ENCODE data around the gene TRAPPC4.
"Not testable (repeated sequence)": the region's sequence is repeated elsewhere in the genome, so short reads cannot be mapped to it uniquely, and the experiment has no call there.

TRAPPC4 gene

GRCh38 chr11:119018074-119018938, at the start of gene TRAPPC4, which contains the start of gene RPS25:
Gene TRAPPC4 (plus strand): TSS chr11:119018766. CDS start chr11:119018796, 30 bp downstream.
Gene RPS25 (minus strand): TSS chr11:119018343. CDS start chr11:119018284, 59 bp downstream.
- DNase-seq (ENCODE audit: low read depth): peak; percentile 91

GRCh38 chr11:118969508-118969907, 49.1 kb upstream of the TRAPPC4 start:
- DNase-seq (ENCODE audit: low read depth): not testable (repeated sequence)

GRCh38 chr11:118971646-118972045, 46.9 kb upstream of the TRAPPC4 start, which contains the start of gene FOXR1:
Gene FOXR1 (plus strand): TSS chr11:118971761. CDS start chr11:118971932, 171 bp downstream.
- DNase-seq (ENCODE audit: low read depth): no peak

GRCh38 chr11:118973985-118974384, 44.6 kb upstream of the TRAPPC4 start:
- no peak for DNase-seq (ENCODE audit: low read depth)

- no peak for DNase-seq (ENCODE audit: low read depth)
Observed at GRCh38 chr11:118975771-118976709, 42.5 kb upstream of the TRAPPC4 start.

- no peak for DNase-seq (ENCODE audit: low read depth)
Observed at GRCh38 chr11:118979434-118979833, 39.1 kb upstream of the TRAPPC4 start.

GRCh38 chr11:118980191-118980881, 38.2 kb upstream of the TRAPPC4 start:
- no peak for DNase-seq (ENCODE audit: low read depth)

- not testable (repeated sequence) for DNase-seq (ENCODE audit: low read depth)
Observed at GRCh38 chr11:118984337-118984736, 34.2 kb upstream of the TRAPPC4 start.

- no peak for DNase-seq (ENCODE audit: low read depth)
Observed at GRCh38 chr11:118984825-118985224, 33.7 kb upstream of the TRAPPC4 start.

- no peak for DNase-seq (ENCODE audit: low read depth)
Observed at GRCh38 chr11:118988280-118988679, 30.3 kb upstream of the TRAPPC4 start.

GRCh38 chr11:118991486-118992038, 27.0 kb upstream of the TRAPPC4 start:
- not testable (repeated sequence) for DNase-seq (ENCODE audit: low read depth)

GRCh38 chr11:118996926-118997626, 21.5 kb upstream of the TRAPPC4 start:
- DNase-seq (ENCODE audit: low read depth): no peak

GRCh38 chr11:118997627-118998387, 20.8 kb upstream of the TRAPPC4 start, which contains the start of gene CENATAC:
Gene CENATAC (plus strand): TSS chr11:118998138. CDS start chr11:118998198, 60 bp downstream.
- DNase-seq (ENCODE audit: low read depth): peak; percentile 94

GRCh38 chr11:118998388-118998717, 20.2 kb upstream of the TRAPPC4 start:
- DNase-seq (ENCODE audit: low read depth): no peak

- no peak for DNase-seq (ENCODE audit: low read depth)
Observed at GRCh38 chr11:118998822-118999221, 19.7 kb upstream of the TRAPPC4 start.

GRCh38 chr11:119000906-119001305, 17.7 kb upstream of the TRAPPC4 start:
- no peak for DNase-seq (ENCODE audit: low read depth)

- DNase-seq (ENCODE audit: low read depth): no peak
Observed at GRCh38 chr11:119006656-119007055, 11.9 kb upstream of the TRAPPC4 start.

GRCh38 chr11:119011476-119012053, 7.0 kb upstream of the TRAPPC4 start:
- DNase-seq (ENCODE audit: low read depth): no peak

- DNase-seq (ENCODE audit: low read depth): no peak
Observed at GRCh38 chr11:119012629-119013170, 5.9 kb upstream of the TRAPPC4 start.

Measured in stimulated activated CD4-positive, alpha-beta T cell treated with anti-CD3 and anti-CD28 coated beads, Interleukin-2, amount 100 ng/mL, for 4 hours (primary cell).